ENCODE data around the gene ANO1. TPM values are rescaled to one million over a fixed set of nuclear protein-coding genes. Genes with fewer than 3 reads are reported as not detected.

Gene ANO1
- total RNA-seq, 1 donor from 2014 or later = 1.2 TPM

DNA sequence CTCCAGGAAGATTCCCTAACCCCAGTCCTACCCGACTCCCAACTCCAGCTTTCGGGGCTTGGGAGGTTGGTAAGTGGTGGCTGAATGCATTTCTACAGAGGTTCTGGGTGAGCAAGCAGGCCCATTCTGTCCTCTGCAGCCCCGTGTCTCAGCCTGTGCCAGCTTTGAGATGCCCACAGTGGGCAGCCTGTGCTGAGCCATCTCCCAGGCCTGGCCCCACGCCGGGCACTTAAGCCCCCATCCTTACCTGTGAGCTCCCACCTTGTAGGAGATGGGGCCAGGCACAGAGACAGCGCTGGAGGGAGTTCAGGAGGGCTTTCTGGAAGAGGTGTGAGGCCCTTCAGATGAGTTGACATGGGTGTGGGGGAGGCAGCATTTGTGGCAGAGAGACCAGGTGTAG is 54.5 kb downstream of the ANO1 start:
- DNase-seq (ENCODE audit: low read depth) = no peak
- TF ChIP-seq, protein P1, sequence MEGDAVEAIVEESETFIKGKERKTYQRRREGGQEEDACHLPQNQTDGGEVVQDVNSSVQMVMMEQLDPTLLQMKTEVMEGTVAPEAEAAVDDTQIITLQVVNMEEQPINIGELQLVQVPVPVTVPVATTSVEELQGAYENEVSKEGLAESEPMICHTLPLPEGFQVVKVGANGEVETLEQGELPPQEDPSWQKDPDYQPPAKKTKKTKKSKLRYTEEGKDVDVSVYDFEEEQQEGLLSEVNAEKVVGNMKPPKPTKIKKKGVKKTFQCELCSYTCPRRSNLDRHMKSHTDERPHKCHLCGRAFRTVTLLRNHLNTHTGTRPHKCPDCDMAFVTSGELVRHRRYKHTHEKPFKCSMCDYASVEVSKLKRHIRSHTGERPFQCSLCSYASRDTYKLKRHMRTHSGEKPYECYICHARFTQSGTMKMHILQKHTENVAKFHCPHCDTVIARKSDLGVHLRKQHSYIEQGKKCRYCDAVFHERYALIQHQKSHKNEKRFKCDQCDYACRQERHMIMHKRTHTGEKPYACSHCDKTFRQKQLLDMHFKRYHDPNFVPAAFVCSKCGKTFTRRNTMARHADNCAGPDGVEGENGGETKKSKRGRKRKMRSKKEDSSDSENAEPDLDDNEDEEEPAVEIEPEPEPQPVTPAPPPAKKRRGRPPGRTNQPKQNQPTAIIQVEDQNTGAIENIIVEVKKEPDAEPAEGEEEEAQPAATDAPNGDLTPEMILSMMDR (conservative IDR thresholded peaks at IDR 0.05; ENCODE audit: low read depth, low read length) = no peak
- no peak overlapping the region for H3K4me3 ChIP-seq (ENCODE audit: low read depth, low read length)

DNA sequence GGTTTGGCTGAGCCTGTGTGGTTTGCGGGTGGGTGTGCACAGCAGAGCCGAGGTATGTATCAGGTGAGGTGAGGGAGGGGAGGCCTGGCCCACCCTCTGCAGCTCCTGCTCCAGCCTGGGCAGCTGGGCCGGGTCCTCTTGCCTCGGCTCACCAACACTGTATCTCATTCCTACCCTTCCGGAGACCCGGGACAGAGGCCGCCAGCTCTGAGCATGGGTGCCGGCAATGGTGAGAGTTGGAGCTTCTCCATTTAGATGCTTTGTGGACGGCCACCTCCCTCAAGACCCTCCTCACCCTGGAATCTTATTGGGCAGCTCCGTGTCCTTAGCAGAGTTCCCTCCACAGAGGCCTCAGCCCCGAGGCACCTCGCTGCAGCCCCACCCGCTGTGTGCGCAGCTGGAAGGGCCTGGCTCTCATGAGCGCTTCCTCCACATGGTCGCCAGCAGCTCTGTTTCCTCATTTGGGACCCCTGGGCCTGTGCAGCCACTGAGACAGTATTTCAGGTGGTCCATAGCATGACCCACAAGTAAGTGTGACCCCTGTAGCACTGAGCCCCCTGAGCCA is 55.7 kb downstream of the ANO1 start:
- no peak overlapping the region for H3K4me3 ChIP-seq (ENCODE audit: low read depth, low read length)

DNA sequence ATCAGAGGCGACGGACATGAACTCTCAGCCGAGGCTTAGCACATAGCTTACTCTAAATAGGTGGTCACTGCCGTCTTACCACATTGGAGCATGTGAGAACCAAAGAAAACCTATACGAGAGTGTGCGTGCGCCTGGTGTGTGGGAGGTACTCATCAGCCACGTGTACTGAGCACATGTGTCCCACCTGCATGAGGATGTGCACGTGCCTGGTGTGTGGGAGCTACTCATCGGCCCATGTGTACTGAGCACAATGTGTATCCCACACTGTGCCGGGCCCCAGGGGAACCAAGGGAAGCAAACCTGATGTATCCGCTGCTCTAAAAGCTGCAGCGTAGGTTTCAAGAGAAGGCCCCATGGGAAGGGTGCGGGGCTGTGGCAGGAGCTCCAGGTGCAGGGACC is 56.4 kb downstream of the ANO1 start:
- no peak for DNase-seq (ENCODE audit: low read depth)

More for the DNA sequence above, 55.7 kb downstream of the ANO1 start:
- no peak for DNase-seq (ENCODE audit: low read depth)
- TF ChIP-seq, protein P1 (conservative IDR thresholded peaks at IDR 0.05; ENCODE audit: low read depth, low read length) = no peak

DNA sequence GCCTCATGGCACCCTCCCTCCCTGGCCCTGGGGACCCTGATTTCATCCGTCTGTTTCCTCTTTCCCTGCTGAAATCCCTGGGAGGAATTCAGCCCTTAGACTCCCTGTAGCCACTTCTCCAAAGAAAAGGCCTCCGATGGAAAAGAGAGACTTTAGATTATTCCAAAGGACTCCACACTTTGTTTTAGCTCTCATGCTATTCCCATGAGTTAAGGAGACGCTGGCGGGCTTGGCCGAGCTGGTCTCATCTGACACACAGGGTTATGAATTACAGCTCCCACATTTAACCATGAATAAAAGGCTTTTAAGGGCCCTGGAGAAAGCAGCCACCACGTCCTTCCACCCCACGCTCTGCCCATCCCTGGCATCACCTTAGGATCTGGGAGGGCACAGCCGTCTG is 57.0 kb downstream of the ANO1 start:
- no peak for DNase-seq (ENCODE audit: low read depth)
- TF ChIP-seq, protein P1 (conservative IDR thresholded peaks at IDR 0.05; ENCODE audit: low read depth, low read length) = no peak
- no peak overlapping the region for H3K4me3 ChIP-seq (ENCODE audit: low read depth, low read length)

More for the DNA sequence above, 56.4 kb downstream of the ANO1 start:
- no peak overlapping the region for H3K4me3 ChIP-seq (ENCODE audit: low read depth, low read length)
- TF ChIP-seq, protein P1 (conservative IDR thresholded peaks at IDR 0.05; ENCODE audit: low read depth, low read length) = no peak

DNA sequence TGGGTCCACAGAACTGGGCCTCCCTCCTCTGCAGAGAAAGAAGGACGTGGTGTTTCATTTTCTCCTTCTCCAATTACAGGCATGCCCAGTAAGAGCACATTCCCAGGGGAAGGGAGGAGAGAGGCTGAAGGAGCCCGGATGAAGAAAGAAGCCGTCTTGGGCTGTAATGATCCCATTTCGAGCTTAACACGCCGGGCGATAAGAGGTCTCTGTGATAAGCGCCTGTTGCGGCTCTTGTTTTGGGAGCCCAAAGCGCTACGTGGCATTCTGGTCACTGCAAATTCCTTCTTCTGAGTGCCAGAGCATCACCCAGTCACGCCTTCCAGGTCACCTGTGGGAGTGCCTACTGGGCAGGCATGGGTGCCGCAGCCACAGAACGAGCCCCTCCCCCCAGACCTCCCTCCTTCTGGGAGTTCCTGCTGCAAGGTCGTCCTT is 57.5 kb downstream of the ANO1 start:
- H3K4me3 ChIP-seq (ENCODE audit: low read depth, low read length) = no peak overlapping the region
- TF ChIP-seq, protein P1 (conservative IDR thresholded peaks at IDR 0.05; ENCODE audit: low read depth, low read length) = no peak
- DNase-seq (ENCODE audit: low read depth) = no peak

DNA sequence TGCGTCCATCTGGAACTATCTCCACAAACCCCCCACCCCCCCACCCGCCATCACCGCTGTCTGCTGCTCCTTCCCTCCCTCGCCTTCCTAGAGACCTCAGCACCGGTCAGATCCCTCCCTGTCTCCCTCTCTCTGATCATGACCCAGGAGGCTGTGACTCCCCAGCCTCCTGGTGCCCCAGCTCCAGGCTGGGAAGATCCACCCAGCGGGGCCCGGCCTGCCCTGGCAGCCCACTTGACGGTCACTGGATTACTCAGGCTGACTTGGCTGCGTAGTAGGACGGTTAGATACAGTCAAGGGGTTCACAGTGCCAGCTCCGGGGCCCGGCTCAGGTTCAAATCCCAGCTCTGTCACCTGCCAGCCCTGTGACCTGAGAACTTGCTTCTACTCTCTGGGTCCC is 59.3 kb downstream of the ANO1 start:
- H3K4me3 ChIP-seq (ENCODE audit: low read depth, low read length) = no peak overlapping the region
- TF ChIP-seq, protein P1 (conservative IDR thresholded peaks at IDR 0.05; ENCODE audit: low read depth, low read length) = no peak
- no peak for DNase-seq (ENCODE audit: low read depth)

DNA sequence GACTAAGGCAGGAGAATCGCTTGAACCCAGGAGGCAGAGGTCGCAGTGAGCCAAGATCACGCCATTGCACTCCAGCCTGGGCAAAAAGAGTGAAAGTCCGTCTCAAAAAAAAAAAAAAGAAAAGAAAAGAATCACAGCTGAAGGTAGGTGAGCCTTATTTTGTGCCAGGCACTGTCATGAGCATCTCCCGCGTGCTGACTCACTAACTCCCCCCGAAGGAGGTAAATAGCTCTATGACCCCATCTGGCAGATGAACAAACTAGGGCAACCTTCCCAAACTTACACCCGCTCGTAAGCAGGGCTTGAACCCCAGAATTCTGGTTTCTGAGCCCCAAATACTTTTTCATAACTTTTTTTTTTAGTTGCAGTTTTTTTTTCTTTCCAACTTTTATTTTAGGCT is 60.3 kb downstream of the ANO1 start:
- no peak overlapping the region for H3K4me3 ChIP-seq (ENCODE audit: low read depth, low read length)
- no peak for DNase-seq (ENCODE audit: low read depth)
- TF ChIP-seq, protein P1 (conservative IDR thresholded peaks at IDR 0.05; ENCODE audit: low read depth, low read length) = no peak

Data from epithelial cell of proximal tubule (primary cell).